ENCODE measurements around the gene MORN1. TPM values are rescaled to one million over a fixed set of nuclear protein-coding genes. Genes with fewer than 3 reads are reported as not detected.

MORN1 gene
- total RNA-seq, 1 donor = 9.5 TPM

GRCh38 chr1:2283991-2284895 lies 107.1 kb downstream of the MORN1 start:
- peak; percentile 63 for DNase-seq (ENCODE audit: low read depth)
- no peak overlapping the region for H3K4me3 ChIP-seq (ENCODE audit: low read depth, low read length)
- no peak for TF ChIP-seq CTCF (IDR thresholded peaks at IDR 0.05; ENCODE audit: insufficient read depth, low read depth, low read length)

- no peak for TF ChIP-seq CTCF (IDR thresholded peaks at IDR 0.05; ENCODE audit: insufficient read depth, low read depth, low read length)
- DNase-seq (ENCODE audit: low read depth) = no peak
- no peak overlapping the region for H3K4me3 ChIP-seq (ENCODE audit: low read depth, low read length)
Measured at GRCh38 chr1:2283371-2283990, 107.9 kb downstream of the MORN1 start.

- DNase-seq (ENCODE audit: low read depth) = no peak
- H3K4me3 ChIP-seq (ENCODE audit: low read depth, low read length) = no peak overlapping the region
- no peak for TF ChIP-seq CTCF (IDR thresholded peaks at IDR 0.05; ENCODE audit: insufficient read depth, low read depth, low read length)
Measured at GRCh38 chr1:2282556-2283270, 108.6 kb downstream of the MORN1 start.

GRCh38 chr1:2279817-2280216 lies 111.5 kb downstream of the MORN1 start:
- H3K4me3 ChIP-seq (ENCODE audit: low read depth, low read length) = no peak overlapping the region
- no peak for TF ChIP-seq CTCF (IDR thresholded peaks at IDR 0.05; ENCODE audit: insufficient read depth, low read depth, low read length)
- peak; percentile 39 for DNase-seq (ENCODE audit: low read depth)

- H3K4me3 ChIP-seq (ENCODE audit: low read depth, low read length) = no peak overlapping the region
- TF ChIP-seq CTCF (IDR thresholded peaks at IDR 0.05; ENCODE audit: insufficient read depth, low read depth, low read length) = no peak
- DNase-seq (ENCODE audit: low read depth) = peak; percentile 96
Measured at GRCh38 chr1:2279210-2279639, 112.1 kb downstream of the MORN1 start.

GRCh38 chr1:2278591-2279209 lies 112.7 kb downstream of the MORN1 start:
- no peak overlapping the region for H3K4me3 ChIP-seq (ENCODE audit: low read depth, low read length)
- no peak for DNase-seq (ENCODE audit: low read depth)
- no peak for TF ChIP-seq CTCF (IDR thresholded peaks at IDR 0.05; ENCODE audit: insufficient read depth, low read depth, low read length)
